IPS DF 4.7 (cell line): Measurements from ENCODE around the gene GPR39.

Source experiments
- DNase-seq: peaks from one replicate; pipeline ENCODE4 v3.0.0-alpha.2; 2013; ENCODE audit warnings: low spot score; ENCODE audit errors: extremely low read depth

GPR39 gene

GRCh38 chr2:132668987-132669907 lies 252.6 kb downstream of the GPR39 start:
- no peak for DNase-seq

- DNase-seq = no peak
These were observed 253.4 kb downstream of the GPR39 start, which contains the start of gene LYPD1 for GRCh38 chr2:132669908-132670495. TSS of gene LYPD1 (minus strand) at chr2:132670205. CDS start at chr2:132669932, 273 bp downstream.

GRCh38 chr2:132670496-132671150 lies 254.0 kb downstream of the GPR39 start:
- no peak for DNase-seq

- DNase-seq = no peak
These were observed 254.7 kb downstream of the GPR39 start for GRCh38 chr2:132671151-132671835.

GRCh38 chr2:132676999-132677398 lies 260.4 kb downstream of the GPR39 start:
- DNase-seq = no peak

GRCh38 chr2:132677661-132678060 lies 261.1 kb downstream of the GPR39 start:
- no peak for DNase-seq

GRCh38 chr2:132678483-132678882 lies 261.9 kb downstream of the GPR39 start:
- DNase-seq = no peak

- DNase-seq = no peak
These were observed 263.9 kb downstream of the GPR39 start for GRCh38 chr2:132680544-132680943.

GRCh38 chr2:132681766-132682165 lies 265.2 kb downstream of the GPR39 start:
- no peak for DNase-seq

GRCh38 chr2:132690664-132691303 lies 274.2 kb downstream of the GPR39 start:
- no peak for DNase-seq

- no peak for DNase-seq
These were observed 275.0 kb downstream of the GPR39 start for GRCh38 chr2:132691556-132691955.

- DNase-seq = no peak
These were observed 276.2 kb downstream of the GPR39 start for GRCh38 chr2:132692816-132693215.
